ENCODE data around the gene PIK3C3.

Gene PIK3C3

GRCh38 chr18:42080340-42080739, 125.3 kb downstream of the PIK3C3 start:
- Histone ChIP-seq H3K27ac (ENCODE audit: low read length) (no peak overlapping the region), H3K27me3 (ENCODE audit: low read depth, low read length) (no peaks in the 10 kb centered on the region), H3K9me3 (ENCODE audit: control insufficient read depth in 1 of 2, low read length in 2 of 2) (no peaks in the 10 kb centered on the region), H3K4me3 (ENCODE audit: low read depth in 1 of 2, low read length in 2 of 2) (no peak overlapping the region), H3K36me3 (ENCODE audit: control insufficient read depth in 1 of 2, insufficient read depth in 2 of 2, low read length in 2 of 2) (peaks cover 13 to 40% of the 10 kb centered on the region in 2 donors), H3K4me1 (ENCODE audit: control insufficient read depth in 1 of 2, insufficient read depth in 2 of 2, low read length in 2 of 2) (no peaks in the 10 kb centered on the region)

GRCh38 chr18:42082415-42083234, 127.6 kb downstream of the PIK3C3 start:
- no peak overlapping the region for H3K27ac ChIP-seq (ENCODE audit: low read length)
- peaks cover 6 to 33% of the 10 kb centered on the region in 2 donors for H3K36me3 ChIP-seq (ENCODE audit: control insufficient read depth in 1 of 2, insufficient read depth in 2 of 2, low read length in 2 of 2)
- no peaks in the 10 kb centered on the region for H3K4me1 ChIP-seq (ENCODE audit: control insufficient read depth in 1 of 2, insufficient read depth in 2 of 2, low read length in 2 of 2)
- H3K9me3 ChIP-seq (ENCODE audit: control insufficient read depth in 1 of 2, low read length in 2 of 2) = no peaks in the 10 kb centered on the region
- no peak overlapping the region for H3K4me3 ChIP-seq (ENCODE audit: low read depth in 1 of 2, low read length in 2 of 2)
- no peaks in the 10 kb centered on the region for H3K27me3 ChIP-seq (ENCODE audit: low read depth, low read length)

- H3K36me3 ChIP-seq (ENCODE audit: control insufficient read depth in 1 of 2, insufficient read depth in 2 of 2, low read length in 2 of 2) = peaks cover 0 to 12% of the 10 kb centered on the region in 2 donors
- H3K4me3 ChIP-seq (ENCODE audit: low read depth in 1 of 2, low read length in 2 of 2) = no peak overlapping the region
- H3K9me3 ChIP-seq (ENCODE audit: control insufficient read depth in 1 of 2, low read length in 2 of 2) = no peaks in the 10 kb centered on the region
- H3K27me3 ChIP-seq (ENCODE audit: low read depth, low read length) = no peaks in the 10 kb centered on the region
- H3K27ac ChIP-seq (ENCODE audit: low read length) = no peak overlapping the region
- no peaks in the 10 kb centered on the region for H3K4me1 ChIP-seq (ENCODE audit: control insufficient read depth in 1 of 2, insufficient read depth in 2 of 2, low read length in 2 of 2)
Observed at GRCh38 chr18:42086288-42086687, 131.3 kb downstream of the PIK3C3 start.

- Histone ChIP-seq H3K27me3 (ENCODE audit: low read depth, low read length) (no peaks in the 10 kb centered on the region), H3K4me3 (ENCODE audit: low read depth in 1 of 2, low read length in 2 of 2) (no peak overlapping the region), H3K27ac (ENCODE audit: low read length) (no peak overlapping the region), H3K36me3 (ENCODE audit: control insufficient read depth in 1 of 2, insufficient read depth in 2 of 2, low read length in 2 of 2) (peaks cover 0 to 10% of the 10 kb centered on the region in 2 donors), H3K4me1 (ENCODE audit: control insufficient read depth in 1 of 2, insufficient read depth in 2 of 2, low read length in 2 of 2) (no peaks in the 10 kb centered on the region), H3K9me3 (ENCODE audit: control insufficient read depth in 1 of 2, low read length in 2 of 2) (no peaks in the 10 kb centered on the region)
Observed at GRCh38 chr18:42087235-42087634, 132.2 kb downstream of the PIK3C3 start.

- peaks cover 0 to 4% of the 10 kb centered on the region in 2 donors for H3K36me3 ChIP-seq (ENCODE audit: control insufficient read depth in 1 of 2, insufficient read depth in 2 of 2, low read length in 2 of 2)
- H3K4me3 ChIP-seq (ENCODE audit: low read depth in 1 of 2, low read length in 2 of 2) = no peak overlapping the region
- no peaks in the 10 kb centered on the region for H3K9me3 ChIP-seq (ENCODE audit: control insufficient read depth in 1 of 2, low read length in 2 of 2)
- H3K27ac ChIP-seq (ENCODE audit: low read length) = no peak overlapping the region
- no peaks in the 10 kb centered on the region for H3K27me3 ChIP-seq (ENCODE audit: low read depth, low read length)
- no peaks in the 10 kb centered on the region for H3K4me1 ChIP-seq (ENCODE audit: control insufficient read depth in 1 of 2, insufficient read depth in 2 of 2, low read length in 2 of 2)
Observed at GRCh38 chr18:42087876-42088275, 132.8 kb downstream of the PIK3C3 start.

- no peak overlapping the region for H3K4me3 ChIP-seq (ENCODE audit: low read depth in 1 of 2, low read length in 2 of 2)
- H3K27ac ChIP-seq (ENCODE audit: low read length) = no peak overlapping the region
Observed at GRCh38 chr18:42092848-42093247, 137.8 kb downstream of the PIK3C3 start.

GRCh38 chr18:42094875-42095274, 139.8 kb downstream of the PIK3C3 start:
- Histone ChIP-seq H3K27me3 (ENCODE audit: low read depth, low read length) (no peaks in the 10 kb centered on the region), H3K27ac (ENCODE audit: low read length) (no peak overlapping the region), H3K9me3 (ENCODE audit: control insufficient read depth in 1 of 2, low read length in 2 of 2) (no peaks in the 10 kb centered on the region), H3K4me3 (ENCODE audit: low read depth in 1 of 2, low read length in 2 of 2) (no peak overlapping the region), H3K36me3 (ENCODE audit: control insufficient read depth in 1 of 2, insufficient read depth in 2 of 2, low read length in 2 of 2) (no peaks in the 10 kb centered on the region), H3K4me1 (ENCODE audit: control insufficient read depth in 1 of 2, insufficient read depth in 2 of 2, low read length in 2 of 2) (no peaks in the 10 kb centered on the region)

More at GRCh38 chr18:42092848-42093247, 137.8 kb downstream of the PIK3C3 start:
- Histone ChIP-seq H3K27me3 (ENCODE audit: low read depth, low read length) (no peaks in the 10 kb centered on the region), H3K36me3 (ENCODE audit: control insufficient read depth in 1 of 2, insufficient read depth in 2 of 2, low read length in 2 of 2) (no peaks in the 10 kb centered on the region), H3K4me1 (ENCODE audit: control insufficient read depth in 1 of 2, insufficient read depth in 2 of 2, low read length in 2 of 2) (no peaks in the 10 kb centered on the region), H3K9me3 (ENCODE audit: control insufficient read depth in 1 of 2, low read length in 2 of 2) (no peaks in the 10 kb centered on the region)

GRCh38 chr18:42095732-42096377, 140.8 kb downstream of the PIK3C3 start:
- Histone ChIP-seq H3K36me3 (ENCODE audit: control insufficient read depth in 1 of 2, insufficient read depth in 2 of 2, low read length in 2 of 2) (no peaks in the 10 kb centered on the region), H3K4me1 (ENCODE audit: control insufficient read depth in 1 of 2, insufficient read depth in 2 of 2, low read length in 2 of 2) (no peaks in the 10 kb centered on the region), H3K4me3 (ENCODE audit: low read depth in 1 of 2, low read length in 2 of 2) (no peak overlapping the region), H3K9me3 (ENCODE audit: control insufficient read depth in 1 of 2, low read length in 2 of 2) (no peaks in the 10 kb centered on the region), H3K27me3 (ENCODE audit: low read depth, low read length) (no peaks in the 10 kb centered on the region), H3K27ac (ENCODE audit: low read length) (no peak overlapping the region)

GRCh38 chr18:42100248-42100647, 145.2 kb downstream of the PIK3C3 start:
- Histone ChIP-seq H3K27ac (ENCODE audit: low read length) (no peak overlapping the region), H3K4me1 (ENCODE audit: control insufficient read depth in 1 of 2, insufficient read depth in 2 of 2, low read length in 2 of 2) (no peaks in the 10 kb centered on the region), H3K27me3 (ENCODE audit: low read depth, low read length) (no peaks in the 10 kb centered on the region), H3K9me3 (ENCODE audit: control insufficient read depth in 1 of 2, low read length in 2 of 2) (no peaks in the 10 kb centered on the region), H3K4me3 (ENCODE audit: low read depth in 1 of 2, low read length in 2 of 2) (no peak overlapping the region), H3K36me3 (ENCODE audit: control insufficient read depth in 1 of 2, insufficient read depth in 2 of 2, low read length in 2 of 2) (no peaks in the 10 kb centered on the region)

GRCh38 chr18:42100911-42101310, 145.9 kb downstream of the PIK3C3 start:
- Histone ChIP-seq H3K9me3 (ENCODE audit: control insufficient read depth in 1 of 2, low read length in 2 of 2) (no peaks in the 10 kb centered on the region), H3K4me1 (ENCODE audit: control insufficient read depth in 1 of 2, insufficient read depth in 2 of 2, low read length in 2 of 2) (no peaks in the 10 kb centered on the region), H3K36me3 (ENCODE audit: control insufficient read depth in 1 of 2, insufficient read depth in 2 of 2, low read length in 2 of 2) (no peaks in the 10 kb centered on the region), H3K27ac (ENCODE audit: low read length) (no peak overlapping the region), H3K27me3 (ENCODE audit: low read depth, low read length) (no peaks in the 10 kb centered on the region), H3K4me3 (ENCODE audit: low read depth in 1 of 2, low read length in 2 of 2) (no peak overlapping the region)

GRCh38 chr18:42105394-42105793, 150.4 kb downstream of the PIK3C3 start:
- Histone ChIP-seq H3K27me3 (ENCODE audit: low read depth, low read length) (no peaks in the 10 kb centered on the region), H3K27ac (ENCODE audit: low read length) (no peak overlapping the region)

More at GRCh38 chr18:42105394-42105793, 150.4 kb downstream of the PIK3C3 start:
- Histone ChIP-seq H3K4me3 (ENCODE audit: low read depth in 1 of 2, low read length in 2 of 2) (no peak overlapping the region), H3K9me3 (ENCODE audit: control insufficient read depth in 1 of 2, low read length in 2 of 2) (no peaks in the 10 kb centered on the region), H3K4me1 (ENCODE audit: control insufficient read depth in 1 of 2, insufficient read depth in 2 of 2, low read length in 2 of 2) (no peaks in the 10 kb centered on the region), H3K36me3 (ENCODE audit: control insufficient read depth in 1 of 2, insufficient read depth in 2 of 2, low read length in 2 of 2) (no peaks in the 10 kb centered on the region)

All from muscle layer of duodenum (tissue), 2 donors.